NCI-H345 (cell line): ENCODE data around the gene SPATA19.

Source experiments
- DNase-seq: peaks from one replicate; lab custom pipeline; 2025; lab: John Stamatoyannopoulos, UW

SPATA19 gene

GRCh38 chr11:133818302-133818701 lies 27.0 kb downstream of the SPATA19 start:
- no peak for DNase-seq

- no peak for DNase-seq
These were observed 27.9 kb downstream of the SPATA19 start for GRCh38 chr11:133817449-133817848.

- no peak for DNase-seq
These were observed 29.0 kb downstream of the SPATA19 start for GRCh38 chr11:133816146-133816870.

- DNase-seq: no peak
These were observed 29.7 kb downstream of the SPATA19 start for GRCh38 chr11:133815636-133816035.

- DNase-seq: no peak
These were observed 30.7 kb downstream of the SPATA19 start for GRCh38 chr11:133814588-133815100.

GRCh38 chr11:133811850-133812685 lies 33.2 kb downstream of the SPATA19 start:
- DNase-seq: no peak

GRCh38 chr11:133810766-133811165 lies 34.5 kb downstream of the SPATA19 start:
- DNase-seq: no peak

- DNase-seq: no peak
These were observed 35.5 kb downstream of the SPATA19 start for GRCh38 chr11:133809569-133810491.

- no peak for DNase-seq
These were observed 36.7 kb downstream of the SPATA19 start for GRCh38 chr11:133808393-133809140.

GRCh38 chr11:133803026-133803425 lies 42.3 kb downstream of the SPATA19 start:
- no peak for DNase-seq

GRCh38 chr11:133801356-133801755 lies 44.0 kb downstream of the SPATA19 start:
- DNase-seq: no peak

- DNase-seq: no peak
These were observed 44.6 kb downstream of the SPATA19 start for GRCh38 chr11:133800666-133801065.

- no peak for DNase-seq
These were observed 47.8 kb downstream of the SPATA19 start for GRCh38 chr11:133797554-133797953.

GRCh38 chr11:133796043-133796795 lies 49.1 kb downstream of the SPATA19 start:
- DNase-seq: no peak

- no peak for DNase-seq
These were observed 50.2 kb downstream of the SPATA19 start for GRCh38 chr11:133795088-133795487.

- no peak for DNase-seq
These were observed 51.1 kb downstream of the SPATA19 start for GRCh38 chr11:133794205-133794604.

GRCh38 chr11:133793271-133794035 lies 51.9 kb downstream of the SPATA19 start:
- no peak for DNase-seq

GRCh38 chr11:133790995-133791394 lies 54.3 kb downstream of the SPATA19 start:
- peak; percentile 24 for DNase-seq
